DND-41 (cell line): ENCODE measurements around the gene ZCCHC14.

Experiments
- EZH2 ChIP-seq: IDR thresholded peaks from 3 replicates; pipeline ENCODE4 v1.6.1; 2012; ENCODE audit warnings: borderline replicate concordance, low read depth, mild to moderate bottlenecking, moderate library complexity, low read length, inconsistent platforms; ENCODE audit not compliant: severe bottlenecking
- TF ChIP-seq, protein P1 (sequence below): IDR thresholded peaks from 2 replicates; pipeline ENCODE4 v1.5.1; 2012; ENCODE audit warnings: borderline replicate concordance, low read length, moderate library complexity, mild to moderate bottlenecking; ENCODE audit not compliant: poor library complexity, severe bottlenecking; ENCODE audit errors: extremely low read depth

- TF ChIP-seq, protein P1, sequence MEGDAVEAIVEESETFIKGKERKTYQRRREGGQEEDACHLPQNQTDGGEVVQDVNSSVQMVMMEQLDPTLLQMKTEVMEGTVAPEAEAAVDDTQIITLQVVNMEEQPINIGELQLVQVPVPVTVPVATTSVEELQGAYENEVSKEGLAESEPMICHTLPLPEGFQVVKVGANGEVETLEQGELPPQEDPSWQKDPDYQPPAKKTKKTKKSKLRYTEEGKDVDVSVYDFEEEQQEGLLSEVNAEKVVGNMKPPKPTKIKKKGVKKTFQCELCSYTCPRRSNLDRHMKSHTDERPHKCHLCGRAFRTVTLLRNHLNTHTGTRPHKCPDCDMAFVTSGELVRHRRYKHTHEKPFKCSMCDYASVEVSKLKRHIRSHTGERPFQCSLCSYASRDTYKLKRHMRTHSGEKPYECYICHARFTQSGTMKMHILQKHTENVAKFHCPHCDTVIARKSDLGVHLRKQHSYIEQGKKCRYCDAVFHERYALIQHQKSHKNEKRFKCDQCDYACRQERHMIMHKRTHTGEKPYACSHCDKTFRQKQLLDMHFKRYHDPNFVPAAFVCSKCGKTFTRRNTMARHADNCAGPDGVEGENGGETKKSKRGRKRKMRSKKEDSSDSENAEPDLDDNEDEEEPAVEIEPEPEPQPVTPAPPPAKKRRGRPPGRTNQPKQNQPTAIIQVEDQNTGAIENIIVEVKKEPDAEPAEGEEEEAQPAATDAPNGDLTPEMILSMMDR, result no peak
- TF ChIP-seq EZH2, result no peak
Measured at GRCh38 chr16:87538594-87538993, 45.8 kb upstream of the ZCCHC14 start.
